ENCODE results near the gene PEX11G.

Gene PEX11G

GRCh38 chr19:7515110-7515644 is 26.3 kb upstream of the PEX11G start:
- DNase-seq (ENCODE audit: low read depth, low spot score) = no peak

GRCh38 chr19:7513809-7514642 is 25.2 kb upstream of the PEX11G start:
- H3K4me3 ChIP-seq (ENCODE audit: low read depth, low read length) = no peak overlapping the region
- TF ChIP-seq CTCF (IDR thresholded peaks at IDR 0.05; ENCODE audit: low read depth, low read length) = no peak
- in situ Hi-C loops (cut with HindIII; ENCODE audit: low sequenced_read_pairs) = no loop called here
- DNase-seq (ENCODE audit: low read depth, low spot score) = no peak

More at GRCh38 chr19:7515110-7515644, 26.3 kb upstream of the PEX11G start:
- in situ Hi-C loops (cut with HindIII; ENCODE audit: low sequenced_read_pairs) = no loop called here
- H3K4me3 ChIP-seq (ENCODE audit: low read depth, low read length) = peak overlapping the region; percentile 42
- TF ChIP-seq CTCF (IDR thresholded peaks at IDR 0.05; ENCODE audit: low read depth, low read length) = no peak

GRCh38 chr19:7512400-7512851 is 23.6 kb upstream of the PEX11G start:
- H3K4me3 ChIP-seq (ENCODE audit: low read depth, low read length) = no peak overlapping the region
- TF ChIP-seq CTCF (IDR thresholded peaks at IDR 0.05; ENCODE audit: low read depth, low read length) = no peak
- in situ Hi-C loops (cut with HindIII; ENCODE audit: low sequenced_read_pairs) = no loop called here
- DNase-seq (ENCODE audit: low read depth, low spot score) = no peak

GRCh38 chr19:7509625-7510024 is 20.8 kb upstream of the PEX11G start:
- in situ Hi-C loops (cut with HindIII; ENCODE audit: low sequenced_read_pairs) = no loop called here
- TF ChIP-seq CTCF (IDR thresholded peaks at IDR 0.05; ENCODE audit: low read depth, low read length) = no peak
- DNase-seq (ENCODE audit: low read depth, low spot score) = no peak
- H3K4me3 ChIP-seq (ENCODE audit: low read depth, low read length) = no peak overlapping the region

GRCh38 chr19:7507884-7508283 is 19.0 kb upstream of the PEX11G start:
- no peak overlapping the region for H3K4me3 ChIP-seq (ENCODE audit: low read depth, low read length)
- TF ChIP-seq CTCF (IDR thresholded peaks at IDR 0.05; ENCODE audit: low read depth, low read length) = no peak
- in situ Hi-C loops (cut with HindIII; ENCODE audit: low sequenced_read_pairs) = no loop called here
- peak; percentile 86 for DNase-seq (ENCODE audit: low read depth, low spot score)

- peak; percentile 65 for DNase-seq (ENCODE audit: low read depth, low spot score)
- in situ Hi-C loops (cut with HindIII; ENCODE audit: low sequenced_read_pairs) = no loop called here
- no peak for TF ChIP-seq CTCF (IDR thresholded peaks at IDR 0.05; ENCODE audit: low read depth, low read length)
- H3K4me3 ChIP-seq (ENCODE audit: low read depth, low read length) = no peak overlapping the region
These were observed 17.8 kb upstream of the PEX11G start for GRCh38 chr19:7506385-7507328.

Measured in astrocyte of the spinal cord (primary cell).